Prostate gland (tissue), 2 donors: ENCODE data around the gene CD48.

Source experiments
- CTCF ChIP-seq, 4 experiments: fragments of 200-600 bp in 2 of 4; fragments of 450-650 bp in 2 of 4; sonication (generic) in 2 of 4; IDR thresholded peaks; 1 replicate in 3 of 4; 2 replicates in 1 of 4; pipeline ENCODE4 v1.5.1; 2016 to 2019; ENCODE audit warnings: antibody characterized with exemption in 4 of 4, mild to moderate bottlenecking in 2 of 4, moderate library complexity in 2 of 4
- POLR2A ChIP-seq: fragments of 450-650 bp; IDR thresholded peaks from one replicate; pipeline ENCODE4 v1.6.1; 2016; ENCODE audit warnings: antibody characterized with exemption, mild to moderate bottlenecking
- POLR2AphosphoS5 ChIP-seq: sonication (generic); formaldehyde crosslinking; IDR thresholded peaks from one replicate; pipeline ENCODE4 v1.6.1; 2017; ENCODE audit warnings: antibody characterized with exemption

DNA sequence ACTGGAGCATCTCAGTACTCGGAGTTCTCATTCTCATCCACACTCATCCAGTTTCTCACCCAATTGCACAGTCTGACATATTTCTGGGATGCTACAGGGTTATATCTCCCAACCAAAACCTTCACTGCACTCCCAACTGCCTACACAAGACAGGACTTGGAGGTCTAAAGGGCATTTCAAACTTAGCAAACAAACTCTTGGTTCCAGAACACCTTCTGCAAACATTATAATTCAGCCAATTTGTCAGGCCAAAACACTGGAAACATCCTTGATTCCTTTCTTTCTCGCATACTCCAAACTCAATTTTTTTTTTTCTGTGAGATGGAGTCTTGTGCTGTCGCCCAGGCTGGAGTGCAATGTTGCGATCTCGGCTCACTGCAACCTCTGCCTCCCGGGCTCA lies 72.7 kb downstream of the CD48 start:
- TF ChIP-seq CTCF (IDR thresholded peaks at IDR 0.05) = no peak
- no peak for TF ChIP-seq POLR2A
- no peak for TF ChIP-seq POLR2AphosphoS5
